CD4-positive, alpha-beta T cell treated with Interferon alpha-2 for 1 hour (primary cell): ENCODE data around the gene PDE6C.

ENCODE experiments used
- DNase-seq, 2 donors: peaks; one replicate each; pipeline ENCODE4 v3.0.0-alpha.2; 2020 to 2022

PDE6C gene

GRCh38 chr10:93595378-93596161 lies 16.8 kb upstream of the PDE6C start:
- DNase-seq: no peak

DNA sequence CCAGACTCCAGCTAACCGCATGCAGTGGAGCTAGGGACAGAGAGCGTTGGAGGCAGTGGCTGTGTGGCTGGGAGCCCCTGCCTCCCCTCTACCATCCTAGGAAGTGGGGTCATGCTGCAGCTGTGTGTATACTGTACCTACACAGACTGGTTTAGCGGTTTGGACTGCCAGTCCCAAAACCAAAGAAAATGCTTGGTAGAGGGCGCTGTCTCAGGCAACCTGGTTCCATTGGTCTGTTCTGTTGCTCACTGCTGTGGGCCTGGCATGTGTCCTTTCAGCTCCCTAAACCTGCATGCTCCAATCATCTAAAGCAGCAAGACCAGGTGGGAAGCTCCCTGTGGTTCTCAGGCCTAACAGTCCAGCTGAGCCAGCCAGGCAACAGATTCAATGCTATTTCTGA lies 15.8 kb upstream of the PDE6C start:
- no peak for DNase-seq

DNA sequence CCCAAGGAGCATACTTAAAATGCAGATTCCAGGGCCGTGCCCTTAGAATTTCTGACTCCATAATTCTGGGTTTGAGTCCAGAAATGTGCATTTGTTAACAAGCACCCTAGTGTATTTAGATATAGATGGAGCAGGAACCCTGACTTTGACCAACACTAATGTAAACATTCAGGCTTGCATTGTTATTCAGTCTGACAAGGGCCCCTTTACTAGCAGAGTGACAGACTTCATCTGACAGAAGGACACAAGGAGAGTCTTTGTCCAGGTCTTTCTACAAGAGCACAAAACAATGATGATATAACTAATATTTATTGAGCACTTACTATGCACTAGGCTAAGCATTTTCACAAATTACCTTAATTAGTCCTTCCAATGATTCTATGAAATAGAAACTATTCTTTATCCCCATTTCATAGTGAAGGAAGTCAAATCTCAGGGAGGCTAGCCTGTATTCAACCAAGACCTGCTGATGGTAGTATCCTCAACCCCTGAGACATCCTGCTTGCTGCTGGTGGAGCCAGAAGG lies 15.2 kb upstream of the PDE6C start:
- no peak for DNase-seq

DNA sequence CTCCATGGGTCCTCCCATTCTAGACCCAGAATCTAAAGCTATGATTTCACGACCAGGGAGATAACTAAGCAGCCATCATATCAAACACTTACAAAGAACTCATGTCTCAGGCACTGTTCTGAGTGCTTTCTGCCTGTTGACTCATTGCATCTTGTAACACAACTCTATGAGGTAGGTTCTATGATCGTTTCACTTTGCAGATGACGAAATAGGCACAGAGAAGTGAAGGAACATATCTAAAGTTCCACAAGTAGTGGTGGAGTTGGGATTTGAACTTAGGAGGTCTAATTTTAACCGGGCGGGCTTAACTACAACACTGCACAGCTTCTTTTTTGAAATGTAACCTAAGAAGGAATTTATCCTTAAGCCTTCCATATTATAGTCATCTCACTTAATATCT lies 14.2 kb upstream of the PDE6C start:
- no peak for DNase-seq

- no peak for DNase-seq
These were observed 13.0 kb upstream of the PDE6C start for GRCh38 chr10:93599335-93599734.

- DNase-seq: no peak
These were observed 12.6 kb upstream of the PDE6C start for GRCh38 chr10:93599778-93600177.

DNA sequence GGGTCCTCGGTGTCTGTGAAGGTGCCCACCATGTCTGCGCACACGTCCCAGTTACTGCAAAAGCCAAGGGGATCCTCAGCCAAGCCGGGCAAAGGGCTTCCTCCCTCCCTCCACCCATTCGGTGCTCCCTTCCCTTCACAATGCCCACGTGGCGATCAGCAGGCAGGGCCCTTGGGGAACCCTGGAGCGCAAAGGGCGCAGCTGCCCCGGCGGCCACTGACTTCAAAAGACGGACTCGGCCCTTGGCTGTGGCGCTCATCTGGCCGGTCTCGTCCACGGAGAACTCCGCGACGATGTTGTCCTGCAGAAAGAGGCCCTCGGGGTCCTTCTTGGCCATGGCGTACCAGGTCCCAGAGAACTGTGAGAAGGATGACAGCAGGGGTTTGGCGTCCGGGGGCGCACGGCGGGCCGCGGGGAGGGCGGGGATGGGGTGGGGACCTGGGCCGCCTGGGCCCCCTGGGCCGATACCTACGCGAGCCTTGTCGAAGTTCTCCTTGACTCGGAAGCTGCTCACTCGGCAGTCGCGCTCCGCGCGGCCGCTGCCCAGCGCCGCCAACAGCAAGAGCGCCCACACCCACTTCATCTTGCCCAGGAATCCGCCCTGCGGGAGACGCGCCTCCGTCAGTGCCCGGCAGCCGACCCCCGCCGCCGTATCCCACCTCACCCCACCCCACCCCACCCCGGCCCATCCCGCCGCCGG lies 11.7 kb upstream of the PDE6C start:
- DNase-seq: no peak

- no peak for DNase-seq
These were observed 11.1 kb upstream of the PDE6C start, which contains the start of gene RBP4 for GRCh38 chr10:93601146-93601773. Gene RBP4 (minus strand): TSS chr10:93601235. CDS start chr10:93601028, 207 bp downstream.

DNA sequence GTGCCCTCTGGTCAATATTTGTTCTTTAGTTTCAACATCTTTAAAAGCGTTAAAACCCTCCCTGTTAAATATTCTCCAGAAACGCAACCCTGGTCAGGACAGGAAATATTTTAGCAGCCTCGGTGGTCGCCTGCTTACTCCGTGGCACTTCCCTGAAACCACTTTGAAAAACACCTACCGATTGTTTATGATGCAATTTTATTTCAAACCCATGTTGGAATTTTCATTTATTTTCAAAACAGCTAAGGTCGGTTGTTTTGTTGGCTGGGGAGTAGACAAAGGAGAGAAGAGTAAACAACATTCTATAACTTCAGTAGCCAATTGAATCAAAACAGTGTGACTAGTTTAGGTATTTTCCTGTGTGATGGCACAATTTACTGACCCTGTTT lies 10.6 kb upstream of the PDE6C start:
- no peak for DNase-seq

DNA sequence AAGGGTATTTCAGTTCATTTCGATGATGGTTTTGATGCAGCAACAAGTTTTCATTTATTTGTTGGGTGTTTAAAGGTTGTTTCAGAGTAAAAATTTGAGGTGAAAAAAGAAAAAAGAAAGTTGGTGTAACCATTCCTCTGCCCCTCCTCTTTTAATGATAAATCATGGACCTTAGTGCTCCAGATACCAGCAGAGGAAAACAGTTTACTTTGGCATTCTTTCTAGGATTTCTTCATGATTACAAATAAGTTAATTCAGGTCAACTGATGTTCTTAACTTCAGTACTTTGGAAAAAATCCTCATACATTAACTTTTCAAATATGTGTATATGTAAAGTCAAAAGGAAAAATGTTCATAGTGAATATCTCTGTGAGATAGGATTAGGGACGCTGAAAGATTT lies 9.3 kb upstream of the PDE6C start:
- DNase-seq: no peak

DNA sequence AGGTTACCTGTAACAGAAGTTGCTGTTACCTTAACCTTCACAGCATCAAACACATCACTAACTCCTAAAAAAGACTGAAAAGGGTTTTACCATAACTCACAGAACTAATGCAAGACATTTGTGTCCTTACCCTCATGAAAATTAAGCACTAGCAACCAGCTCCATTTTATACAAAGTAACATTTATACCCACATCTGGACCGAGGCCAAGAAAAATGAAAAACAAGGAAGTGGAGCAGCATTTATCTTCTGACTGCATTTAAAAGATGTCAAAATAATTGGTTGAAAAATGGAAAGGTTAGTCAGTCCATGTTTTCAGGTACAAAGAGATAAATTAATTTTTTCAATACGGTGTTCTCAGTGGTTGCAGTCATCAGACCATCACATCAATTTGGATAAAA lies 8.2 kb upstream of the PDE6C start:
- no peak for DNase-seq

- no peak for DNase-seq
These were observed 3.9 kb upstream of the PDE6C start for GRCh38 chr10:93608421-93608820.

GRCh38 chr10:93613126-93613525 lies 789 bp downstream of the PDE6C start:
- no peak for DNase-seq

GRCh38 chr10:93614101-93614825 lies 1.9 kb downstream of the PDE6C start:
- no peak for DNase-seq

DNA sequence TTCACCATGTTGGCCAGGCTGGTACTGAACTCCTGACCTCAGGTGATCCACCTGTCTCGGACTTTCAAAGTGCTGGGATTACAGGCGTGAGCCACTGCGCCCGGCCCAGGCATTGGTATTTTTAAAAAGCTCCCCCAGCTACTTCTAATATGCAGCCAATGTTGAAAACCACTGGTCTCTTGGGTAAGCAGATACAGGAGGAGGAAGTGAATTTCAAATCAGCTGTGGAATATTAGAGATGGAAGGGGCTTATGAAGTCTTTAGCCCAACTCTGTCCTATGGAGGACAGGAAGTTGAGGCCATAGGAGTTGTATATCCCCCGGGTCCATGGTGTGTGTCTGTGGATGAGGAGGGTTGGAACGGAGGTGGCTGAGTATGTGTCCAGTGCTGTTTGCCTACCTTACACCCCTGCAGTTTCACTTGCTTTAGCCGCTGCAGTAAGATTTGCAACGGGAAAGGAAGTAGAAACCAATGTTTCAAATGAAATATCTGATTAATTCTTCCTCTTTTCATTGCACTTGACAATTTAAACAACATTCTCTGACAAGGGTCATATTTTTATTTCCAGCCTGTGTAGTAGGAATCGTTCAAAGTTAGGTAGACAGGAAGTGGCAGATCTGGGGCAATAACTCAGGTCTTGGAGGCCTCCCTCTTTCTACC lies 3.4 kb downstream of the PDE6C start:
- no peak for DNase-seq

DNA sequence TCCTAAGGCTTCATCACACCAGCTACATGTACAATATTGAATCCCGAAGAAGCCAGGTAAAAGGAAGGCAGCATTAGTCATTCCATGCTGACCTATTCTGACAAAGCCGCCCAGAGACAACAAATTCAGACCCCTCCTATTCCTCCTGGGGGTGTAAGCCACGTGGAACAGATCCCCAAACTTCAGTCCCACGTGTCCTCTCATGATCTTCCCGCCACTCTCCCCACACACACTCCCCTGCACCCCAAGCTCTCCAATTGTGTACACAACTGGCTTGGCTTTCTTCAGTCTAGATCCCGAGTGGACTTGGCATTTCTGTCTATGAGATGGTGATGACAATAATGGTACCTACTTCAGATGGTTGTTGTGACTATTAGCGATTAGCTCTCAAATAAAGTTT lies 8.6 kb downstream of the PDE6C start:
- DNase-seq: no peak

- no peak for DNase-seq
These were observed 10.6 kb downstream of the PDE6C start for GRCh38 chr10:93622942-93623341.

DNA sequence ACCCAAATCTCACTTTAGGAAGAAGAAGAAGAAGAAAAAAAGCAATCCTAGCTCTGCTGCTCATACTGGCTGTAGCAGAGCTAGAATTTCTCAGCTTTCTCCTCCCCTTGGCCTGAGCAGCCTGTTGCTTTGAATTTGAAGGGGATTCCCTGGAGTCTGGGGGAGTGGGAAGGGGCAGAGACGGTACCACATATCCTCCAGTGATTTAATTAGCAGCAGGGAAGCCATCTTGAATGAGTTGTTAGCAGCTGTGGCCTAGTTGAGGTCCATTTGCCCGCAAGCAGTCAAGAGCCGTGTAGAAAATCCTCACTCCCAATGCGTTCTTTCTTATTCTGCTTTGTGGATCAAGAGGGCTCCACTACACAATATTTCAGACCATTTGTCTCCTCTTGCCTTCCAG lies 16.5 kb downstream of the PDE6C start:
- DNase-seq: no peak

GRCh38 chr10:93629647-93630305 lies 17.4 kb downstream of the PDE6C start:
- DNase-seq: no peak

DNA sequence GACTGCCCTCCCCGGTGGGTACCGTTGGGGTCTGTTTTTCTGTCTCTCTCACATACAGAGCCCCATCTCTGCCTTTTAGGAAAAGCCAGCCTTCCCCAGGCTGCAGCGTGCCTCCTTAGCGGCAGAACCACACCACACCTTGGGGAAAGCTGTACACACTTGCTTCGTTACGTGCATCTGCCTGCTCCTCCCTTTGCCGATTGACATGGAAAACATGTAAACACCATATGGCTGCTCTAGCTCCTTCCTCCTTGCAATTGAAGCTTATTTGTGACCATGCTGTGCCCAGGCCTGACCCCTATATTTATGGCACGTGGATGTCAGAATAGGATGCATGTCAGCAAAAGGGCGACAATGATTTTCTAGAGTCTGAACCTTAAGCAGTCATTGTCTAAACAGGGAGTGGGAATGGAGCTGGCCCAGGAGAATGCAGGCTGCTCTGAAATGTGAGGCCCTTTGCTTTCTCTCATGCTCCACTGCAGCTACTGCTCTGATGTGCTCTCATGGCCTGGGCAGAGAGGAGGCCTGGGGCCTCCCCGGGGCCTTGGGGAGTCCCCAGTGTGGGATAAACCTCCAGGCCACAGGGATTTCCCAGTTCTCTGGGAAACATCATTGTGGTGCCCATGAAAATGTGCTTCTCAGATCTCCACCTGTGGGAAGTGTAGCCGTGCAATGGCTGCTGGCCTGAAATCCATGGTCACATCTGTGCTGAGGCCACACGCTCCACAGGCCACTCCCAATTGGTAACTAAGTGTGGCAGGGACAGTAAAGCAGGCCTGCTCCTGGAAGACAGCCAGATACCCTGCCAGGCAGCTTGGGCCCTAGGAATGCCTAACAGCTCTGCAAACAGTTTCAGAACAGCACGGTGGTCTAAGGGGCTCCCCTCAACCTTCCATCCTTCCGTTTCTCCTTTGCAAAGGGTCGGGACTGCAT lies 18.6 kb downstream of the PDE6C start:
- DNase-seq: no peak

- no peak for DNase-seq
These were observed 27.5 kb downstream of the PDE6C start for GRCh38 chr10:93639791-93640190.
